Measurements from ENCODE around the gene CELA3B. TPM values are rescaled to one million over a fixed set of nuclear protein-coding genes. Genes with fewer than 3 reads are reported as not detected.

Gene CELA3B
- total and polyA plus RNA-seq, 2 of the 8 experiments (the other 6 are each of a cell fraction or from before 2014, with no cell fraction given), result not detected

DNA sequence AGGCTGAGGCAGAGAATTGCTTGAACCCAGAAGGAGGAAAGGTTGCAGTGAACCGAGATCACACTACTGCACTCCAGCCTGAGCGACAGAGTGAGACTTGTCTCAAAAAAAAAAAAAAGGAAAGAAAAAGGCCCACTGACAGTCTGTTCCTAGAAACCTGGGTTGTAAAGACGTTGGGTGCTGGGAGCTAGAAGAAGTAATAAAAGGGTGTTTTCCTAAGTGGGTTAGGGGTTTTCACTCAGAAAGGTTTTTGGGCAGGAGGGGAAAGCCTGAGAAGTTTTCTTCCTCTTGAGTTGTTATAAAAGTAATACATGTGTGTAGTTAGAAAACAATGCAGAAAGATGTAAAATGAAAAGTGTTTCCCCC is 50.1 kb downstream of the CELA3B start:
- Histone ChIP-seq H2AFZ (ENCODE audit: low read length) (no peak overlapping the region), H2BK20ac (ENCODE audit: low read length) (no peak overlapping the region), H4K91ac (replicated peaks; ENCODE audit: insufficient read length, low read length) (no peak overlapping the region), H4K20me1 (replicated peaks in 1 of 2; ENCODE audit: control insufficient read depth in 1 of 2, insufficient read depth in 2 of 2, low read length in 2 of 2) (peaks cover 0 to 2% of the 10 kb centered on the region in 2 experiments), H3K23me2 (ENCODE audit: low read depth, low read length) (peaks cover 8% of the 10 kb centered on the region; the same call in 1 of the 2 replicates), H3K79me2 (ENCODE audit: control insufficient read depth in 1 of 2, insufficient read depth in 2 of 2, low read length in 2 of 2) (peaks cover 0 to 10% of the 10 kb centered on the region in 2 experiments; a peak in 2 of 4 replicates), H3K27ac (ENCODE audit: low read depth, low read length) (no peak overlapping the region), H2AK5ac (ENCODE audit: low read depth, low read length) (no peak overlapping the region), H3K79me1 (ENCODE audit: low read depth, low read length) (no peaks in the 10 kb centered on the region; the same call in 1 of the 2 replicates), H3K36me3 (ENCODE audit: control insufficient read depth in 2 of 4, insufficient read depth in 4 of 4, low read length in 3 of 4) (peaks cover 0 to 8% (median 2%) of the 10 kb centered on the region in 4 experiments; a peak in 5 of 8 replicates), H4K8ac (ENCODE audit: extremely low read depth, insufficient read depth, low read length) (no peak overlapping the region), H2BK15ac (ENCODE audit: low read length) (no peak overlapping the region), H3K18ac (ENCODE audit: extremely low read depth, low read length) (no peak overlapping the region), H3K27me3 (replicated peaks in 1 of 4; ENCODE audit: control insufficient read depth in 3 of 4, extremely low read depth in 1 of 4, insufficient read depth in 3 of 4, low read length in 3 of 4) (no peaks in the 10 kb centered on the region), H3K4me3 (ENCODE audit: extremely low read depth in 1 of 4, insufficient read depth in 2 of 4, low read depth in 3 of 4, low read length in 4 of 4) (no peak overlapping the region), H3K9me3 (ENCODE audit: insufficient read depth in 2 of 2, low read depth in 1 of 2, low read length in 1 of 2) (no peaks in the 10 kb centered on the region), H3K4me1 (replicated peaks in 1 of 4; ENCODE audit: control insufficient read depth in 3 of 4, insufficient read depth in 4 of 4, low read length in 3 of 4) (peaks cover 0 to 12% (median 8%) of the 10 kb centered on the region in 4 experiments), H3K4me2 (ENCODE audit: insufficient read depth in 1 of 2, low read depth in 2 of 2, low read length in 2 of 2) (no peak overlapping the region; a peak in 1 of 4 replicates), H3K23ac (ENCODE audit: insufficient read length) (no peak overlapping the region), H2BK12ac (ENCODE audit: low read depth, low read length) (no peak overlapping the region), H4K5ac (ENCODE audit: insufficient read length, low read depth, low read length) (no peak overlapping the region), H3K56ac (replicated peaks; ENCODE audit: insufficient read length, low read depth, low read length) (no peak overlapping the region), H3K9ac (replicated peaks in 1 of 4; ENCODE audit: extremely low read depth in 1 of 4, low read depth in 3 of 4, low read length in 3 of 4) (no peak overlapping the region), H3K4ac (replicated peaks; ENCODE audit: insufficient read length, low read depth, low read length) (no peak overlapping the region), H3K14ac (ENCODE audit: insufficient read length) (no peak overlapping the region), H2BK5ac (ENCODE audit: low read depth, low read length) (no peak overlapping the region), H2BK120ac (replicated peaks; ENCODE audit: low read depth, low read length) (no peak overlapping the region)
- ChIA-PET POLR2A (ENCODE audit: partially characterized antibody) (interaction anchor here (2.6 kb wide), 1 partner anchor 15 kb away, joined by 8 read pairs; no protein-coding TSS in a partner anchor), CTCF (ENCODE audit: partially characterized antibody) (interaction anchor here (1.2 kb wide), 1 partner anchor 10 kb away, joined by 4 read pairs; no protein-coding TSS in a partner anchor)
- WGBS, 2 experiments (ENCODE audit: extremely low coverage in 1 of 2, insufficient coverage in 1 of 2, insufficient read length in 1 of 2, insufficient replicate concordance in 2 of 2, low coverage in 1 of 2, low lambda C conversion rate in 2 of 2, missing lambda C conversion rate in 1 of 2), result 90% methylated on average over 2 of the region's 3 CpGs; no CpG with 5 or more reads in 1 of the 2 experiments
- FAIRE-seq (no peak), DNase-seq (ENCODE audit: low read depth in 1 of 2, low spot score in 2 of 2) (no peak)
- TF ChIP-seq NANOG (IDR thresholded peaks at IDR 0.05; ENCODE audit: insufficient read depth, low read depth, low read length, poor library complexity, severe bottlenecking) (no peak), CBX8 (IDR thresholded peaks at IDR 0.05; ENCODE audit: borderline replicate concordance, low read depth, low read length) (no peak), CEBPB (IDR thresholded peaks at IDR 0.05; ENCODE audit: low read depth, low read length) (no peak), SP1 (IDR thresholded peaks at IDR 0.05; ENCODE audit: low read depth, low read length) (no peak), GTF2F1 (IDR thresholded peaks at IDR 0.05; ENCODE audit: borderline replicate concordance, low read depth, low read length) (no peak), MAX (IDR thresholded peaks at IDR 0.05) (no peak), SIN3A (conservative IDR thresholded peaks at IDR 0.05 in 1 of 2, IDR thresholded peaks at IDR 0.05 in 1 of 2; ENCODE audit: low read depth in 1 of 2, low read length in 2 of 2) (no peak), SUZ12 (IDR thresholded peaks at IDR 0.05; ENCODE audit: low read length) (no peak), ASH2L (IDR thresholded peaks at IDR 0.05; ENCODE audit: low read length) (no peak), BCL11A (IDR thresholded peaks at IDR 0.05; ENCODE audit: low read depth in 2 of 2, low read length in 2 of 2) (no peak)
- TF ChIP-seq, protein P1, sequence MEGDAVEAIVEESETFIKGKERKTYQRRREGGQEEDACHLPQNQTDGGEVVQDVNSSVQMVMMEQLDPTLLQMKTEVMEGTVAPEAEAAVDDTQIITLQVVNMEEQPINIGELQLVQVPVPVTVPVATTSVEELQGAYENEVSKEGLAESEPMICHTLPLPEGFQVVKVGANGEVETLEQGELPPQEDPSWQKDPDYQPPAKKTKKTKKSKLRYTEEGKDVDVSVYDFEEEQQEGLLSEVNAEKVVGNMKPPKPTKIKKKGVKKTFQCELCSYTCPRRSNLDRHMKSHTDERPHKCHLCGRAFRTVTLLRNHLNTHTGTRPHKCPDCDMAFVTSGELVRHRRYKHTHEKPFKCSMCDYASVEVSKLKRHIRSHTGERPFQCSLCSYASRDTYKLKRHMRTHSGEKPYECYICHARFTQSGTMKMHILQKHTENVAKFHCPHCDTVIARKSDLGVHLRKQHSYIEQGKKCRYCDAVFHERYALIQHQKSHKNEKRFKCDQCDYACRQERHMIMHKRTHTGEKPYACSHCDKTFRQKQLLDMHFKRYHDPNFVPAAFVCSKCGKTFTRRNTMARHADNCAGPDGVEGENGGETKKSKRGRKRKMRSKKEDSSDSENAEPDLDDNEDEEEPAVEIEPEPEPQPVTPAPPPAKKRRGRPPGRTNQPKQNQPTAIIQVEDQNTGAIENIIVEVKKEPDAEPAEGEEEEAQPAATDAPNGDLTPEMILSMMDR (IDR thresholded peaks at IDR 0.05; ENCODE audit: control extremely low read depth in 1 of 3, insufficient read depth in 1 of 3, low read depth in 1 of 3, low read length in 3 of 3), result no peak

Data from H1 (cell line).